HK-2 (cell line): Measurements from ENCODE around the gene EXT2.

Experiments
- DNase-seq: peaks from one replicate; pipeline ENCODE4 v3.0.0-alpha.2; 2018; ENCODE audit not compliant: unreplicated experiment

EXT2 gene

DNA sequence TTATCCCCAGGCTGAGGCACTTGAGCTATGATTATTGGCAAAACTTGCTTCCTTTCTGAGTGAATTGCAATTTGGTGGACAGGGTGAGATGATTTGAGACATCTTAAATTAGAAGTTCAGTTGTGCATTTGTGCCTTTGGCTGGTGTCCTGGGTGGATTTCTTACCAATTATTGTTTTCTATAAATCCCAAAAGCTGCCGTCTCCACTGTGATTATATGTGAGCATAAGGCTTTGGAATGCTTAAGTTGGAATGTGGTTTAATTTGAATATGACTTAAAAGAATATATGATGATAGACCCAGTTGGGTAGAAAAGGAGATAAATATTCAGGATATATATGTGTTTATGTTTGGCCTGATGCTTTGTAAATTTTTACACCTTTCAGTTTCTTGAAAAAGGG lies 70.0 kb downstream of the EXT2 start:
- no peak for DNase-seq

DNA sequence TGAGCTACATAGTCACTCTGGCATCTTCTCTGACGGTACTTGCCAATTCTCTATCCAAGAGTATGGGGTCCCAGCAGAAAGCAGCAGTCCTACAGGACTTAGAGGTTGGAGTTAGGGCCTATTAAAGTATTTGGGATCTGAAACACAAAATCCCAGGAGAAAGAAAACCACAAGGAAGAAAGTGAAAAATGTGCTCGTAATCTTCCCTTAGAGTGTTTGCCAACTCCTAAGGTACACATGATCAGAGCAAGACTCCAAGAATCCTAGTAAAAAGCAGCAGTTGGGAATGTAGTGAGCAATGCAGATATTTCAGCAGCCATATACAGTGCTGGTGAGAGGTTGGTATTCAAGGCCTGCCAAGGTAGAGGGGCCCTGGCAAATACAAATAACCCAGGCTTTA lies 71.6 kb downstream of the EXT2 start:
- no peak for DNase-seq

DNA sequence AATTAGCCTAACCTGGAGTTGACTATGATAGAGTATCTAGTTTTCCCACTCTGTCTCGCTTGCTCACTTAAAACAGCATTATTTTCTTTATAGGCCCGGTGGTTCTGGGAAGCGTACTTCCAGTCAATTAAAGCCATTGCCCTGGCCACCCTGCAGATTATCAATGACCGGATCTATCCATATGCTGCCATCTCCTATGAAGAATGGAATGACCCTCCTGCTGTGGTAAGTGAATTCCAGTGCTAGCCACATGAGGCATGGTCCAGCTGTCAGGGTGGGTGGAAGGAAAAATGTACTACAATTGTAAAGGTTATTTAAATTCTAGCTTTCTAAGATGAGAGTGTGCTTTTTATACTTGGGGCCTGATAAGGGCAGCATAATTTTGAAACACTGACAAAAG lies 76.0 kb downstream of the EXT2 start:
- no peak for DNase-seq

DNA sequence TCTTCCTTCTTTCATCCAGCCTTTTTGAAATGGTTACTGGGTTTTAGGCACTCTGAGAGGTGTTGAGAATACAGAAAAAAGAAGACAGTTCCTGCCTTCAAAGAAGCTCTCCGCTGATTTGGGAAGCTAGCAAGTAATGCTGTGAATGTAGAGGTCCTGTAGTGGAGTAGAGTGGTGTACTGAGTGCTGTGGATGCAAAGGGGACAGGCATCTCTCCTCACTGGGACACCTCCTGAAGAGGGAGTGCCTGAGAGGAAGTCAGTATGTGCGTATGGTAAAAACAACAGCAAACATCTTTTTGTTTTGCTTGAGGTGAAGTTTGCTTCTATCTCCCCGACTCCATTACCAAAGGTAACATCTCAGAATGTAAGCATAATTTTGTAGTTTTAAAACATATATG lies 77.5 kb downstream of the EXT2 start:
- DNase-seq, result no peak

DNA sequence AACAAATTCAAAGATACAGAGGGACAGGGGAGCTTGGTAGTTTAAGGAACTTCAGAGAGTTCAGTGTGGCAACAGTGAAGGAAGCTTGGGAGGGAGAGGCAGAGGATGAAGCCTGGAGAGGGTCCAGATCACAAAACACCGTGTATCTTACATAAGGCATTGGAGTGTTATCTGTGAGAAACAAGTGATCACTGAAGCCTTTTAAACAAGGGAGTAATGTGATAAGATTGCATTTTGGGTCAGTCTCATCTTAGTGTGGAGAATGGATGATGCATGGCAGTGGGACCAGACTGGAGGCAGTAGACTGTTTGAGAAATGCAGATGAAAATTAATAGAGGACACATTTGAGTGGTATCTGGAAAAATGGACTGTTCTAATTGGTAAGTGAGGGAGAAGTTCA lies 79.4 kb downstream of the EXT2 start:
- DNase-seq, result no peak

DNA sequence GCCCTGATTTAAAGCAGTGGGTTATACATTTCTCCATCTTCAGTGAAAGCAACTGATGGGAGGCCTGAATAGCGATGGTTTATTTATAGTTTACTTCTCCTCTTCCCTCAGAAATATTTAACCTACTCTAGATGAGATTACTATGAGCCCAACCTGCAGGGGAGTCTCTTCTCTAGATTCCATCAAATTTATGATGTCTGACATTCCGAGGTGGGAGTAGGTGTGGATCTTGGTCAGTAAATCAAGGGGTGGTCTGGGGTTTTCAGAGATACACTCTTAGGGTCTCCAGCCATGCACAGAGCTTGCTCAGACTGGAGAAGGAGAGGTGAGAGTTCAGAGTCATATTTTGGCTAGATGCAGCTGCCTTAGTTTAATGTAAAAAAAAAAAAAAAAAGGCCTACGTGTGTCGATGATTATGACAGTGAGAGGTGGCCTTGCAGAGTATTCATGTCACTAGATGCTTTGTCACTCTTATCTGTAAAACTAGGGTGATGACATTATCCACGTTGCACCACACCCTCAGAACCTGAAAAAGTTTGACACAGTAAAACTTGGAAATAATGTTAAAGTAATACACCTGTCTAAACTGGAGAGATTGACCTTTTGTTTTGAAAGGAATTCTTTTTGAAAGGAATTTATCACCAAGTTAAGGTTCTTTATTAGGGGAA lies 81.2 kb downstream of the EXT2 start:
- no peak for DNase-seq

DNA sequence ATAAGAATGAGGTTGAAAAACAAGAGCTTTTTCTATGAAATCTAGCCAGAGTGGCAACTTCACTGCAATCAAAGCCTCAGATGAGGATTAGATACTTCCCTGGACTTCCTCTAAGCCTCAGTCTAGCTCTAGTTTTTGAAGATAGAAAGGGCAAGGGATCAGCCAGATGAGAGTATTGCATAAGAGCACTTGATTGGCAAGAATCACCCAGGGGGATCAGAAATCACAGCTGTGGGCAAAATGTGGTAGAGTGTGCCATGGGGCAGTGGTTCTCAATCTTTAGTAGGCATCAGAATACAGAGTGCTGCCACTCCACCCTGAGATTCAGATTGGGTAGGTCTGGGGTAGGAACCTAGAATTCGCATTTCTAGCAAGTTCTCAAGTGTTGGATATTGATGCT lies 82.4 kb downstream of the EXT2 start:
- DNase-seq, result no peak

DNA sequence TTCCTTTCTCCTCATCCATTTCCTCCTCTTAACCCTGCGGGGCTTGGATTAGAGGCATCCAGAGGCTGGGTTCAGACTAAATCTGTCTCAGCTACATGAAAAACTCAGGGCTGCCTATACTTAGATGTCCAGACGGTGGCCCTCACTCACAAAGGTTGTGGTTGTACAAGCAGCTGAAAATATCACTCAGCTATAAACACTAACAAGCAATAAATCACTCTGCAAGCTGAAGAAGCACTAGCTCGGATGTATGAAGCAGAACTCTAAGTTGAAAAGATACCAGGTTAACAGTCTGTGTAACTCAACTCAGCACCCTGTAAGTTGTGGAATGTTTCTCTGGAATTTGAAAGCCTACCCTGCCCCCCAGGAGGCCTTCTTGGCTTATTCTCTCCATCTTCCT lies 82.9 kb downstream of the EXT2 start:
- no peak for DNase-seq

DNA sequence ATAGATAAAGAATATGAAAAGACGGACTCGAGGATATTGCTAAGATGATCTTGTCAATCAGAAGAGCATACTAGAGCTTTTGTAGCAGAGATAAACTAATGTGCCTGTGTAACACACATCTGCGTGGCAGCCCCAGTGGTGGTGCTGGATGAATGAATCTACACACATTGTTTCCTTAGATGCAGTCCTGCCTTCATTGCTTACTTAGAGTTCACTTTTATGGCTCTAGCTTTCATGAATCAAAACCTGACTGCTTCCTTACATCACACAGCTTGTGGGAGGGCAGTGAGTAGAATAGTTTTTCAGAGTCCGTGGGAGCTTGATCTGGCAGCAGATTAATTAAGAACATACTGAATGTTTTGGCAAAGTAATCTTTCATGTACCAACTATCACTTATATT lies 83.7 kb downstream of the EXT2 start:
- no peak for DNase-seq

DNA sequence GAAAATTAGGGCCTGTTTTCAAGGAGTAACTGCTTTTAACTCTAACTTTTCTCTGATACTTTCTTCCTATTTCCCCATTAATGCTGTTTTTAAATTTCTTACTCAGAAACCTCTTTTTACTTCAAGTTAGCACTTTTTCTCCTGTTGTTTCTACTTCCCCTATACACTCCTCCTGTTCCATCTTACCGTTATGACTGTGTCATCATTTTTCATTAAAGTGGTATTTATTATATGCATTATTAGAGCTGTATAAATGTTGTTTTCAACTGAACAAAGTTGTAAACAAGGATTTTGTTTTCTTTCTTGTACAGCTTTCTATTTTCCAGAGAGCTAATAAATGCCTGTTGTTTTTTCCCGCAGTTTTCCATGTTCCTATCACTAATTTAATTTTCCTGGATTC lies 84.6 kb downstream of the EXT2 start:
- no peak for DNase-seq

DNA sequence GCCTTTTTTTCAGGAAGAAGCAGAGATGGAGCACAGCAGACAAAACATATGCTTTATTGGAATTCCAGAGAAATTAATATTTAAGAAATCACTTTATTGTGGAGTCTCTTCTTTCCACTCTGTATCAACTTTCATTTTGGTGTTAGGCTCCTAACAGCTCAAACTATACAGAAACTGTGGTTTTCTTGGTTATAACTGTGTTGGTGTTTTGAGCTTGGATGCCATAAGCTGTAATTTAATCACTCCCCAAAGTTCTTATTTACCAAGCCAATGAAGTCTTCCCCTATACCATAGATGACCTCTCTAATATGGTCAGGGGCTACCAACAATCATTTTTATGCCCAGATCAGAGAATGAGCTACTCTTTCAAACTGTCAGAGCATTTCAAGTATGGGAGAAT lies 90.0 kb downstream of the EXT2 start:
- no peak for DNase-seq

DNA sequence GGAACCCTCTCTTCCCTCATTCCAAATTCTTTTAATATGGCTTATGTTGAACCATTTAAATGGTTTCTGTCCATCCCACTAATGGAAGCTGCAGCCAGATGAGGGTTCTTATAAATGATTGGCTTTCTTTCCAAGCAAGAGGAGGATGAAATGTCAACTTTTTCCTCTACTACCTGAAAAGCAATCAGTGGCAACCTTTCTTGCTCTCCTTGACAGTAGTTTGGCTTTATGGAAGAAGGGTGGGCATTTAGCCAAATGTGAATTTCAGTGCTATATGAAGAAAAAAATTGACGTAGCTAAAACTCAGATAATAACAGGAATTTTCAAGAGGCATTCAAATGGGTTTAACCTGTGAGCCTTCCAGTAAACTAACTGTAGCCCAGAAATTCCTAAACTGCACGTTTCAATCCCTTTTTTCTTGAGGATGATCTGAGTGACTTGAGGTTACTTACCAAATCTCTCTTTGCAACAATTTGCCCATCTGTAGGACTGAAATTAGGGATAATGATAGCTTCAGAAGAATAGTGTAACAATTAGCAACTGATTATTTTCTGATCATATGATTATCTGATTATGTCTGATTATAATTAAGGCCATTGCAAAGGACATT lies 90.9 kb downstream of the EXT2 start:
- no peak for DNase-seq

DNA sequence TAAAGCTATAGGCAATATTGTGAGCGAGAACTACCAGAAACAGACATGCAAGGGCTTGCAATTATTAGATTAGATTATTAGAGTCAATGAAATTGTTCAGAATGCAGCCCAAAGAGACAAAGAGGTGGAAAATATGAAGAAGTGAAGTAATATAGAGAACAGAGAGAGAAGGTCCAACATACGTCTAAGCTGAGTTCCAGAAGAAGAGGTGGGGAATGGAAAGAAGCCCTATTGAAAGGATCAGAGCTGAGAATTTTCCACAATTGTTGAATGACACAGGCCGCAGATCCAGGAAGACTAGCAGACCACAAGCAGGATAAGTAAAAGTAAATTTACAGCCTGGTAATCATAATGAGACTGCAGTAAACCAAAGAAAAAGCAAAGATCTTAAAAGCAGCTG lies 93.2 kb downstream of the EXT2 start:
- no peak for DNase-seq

DNA sequence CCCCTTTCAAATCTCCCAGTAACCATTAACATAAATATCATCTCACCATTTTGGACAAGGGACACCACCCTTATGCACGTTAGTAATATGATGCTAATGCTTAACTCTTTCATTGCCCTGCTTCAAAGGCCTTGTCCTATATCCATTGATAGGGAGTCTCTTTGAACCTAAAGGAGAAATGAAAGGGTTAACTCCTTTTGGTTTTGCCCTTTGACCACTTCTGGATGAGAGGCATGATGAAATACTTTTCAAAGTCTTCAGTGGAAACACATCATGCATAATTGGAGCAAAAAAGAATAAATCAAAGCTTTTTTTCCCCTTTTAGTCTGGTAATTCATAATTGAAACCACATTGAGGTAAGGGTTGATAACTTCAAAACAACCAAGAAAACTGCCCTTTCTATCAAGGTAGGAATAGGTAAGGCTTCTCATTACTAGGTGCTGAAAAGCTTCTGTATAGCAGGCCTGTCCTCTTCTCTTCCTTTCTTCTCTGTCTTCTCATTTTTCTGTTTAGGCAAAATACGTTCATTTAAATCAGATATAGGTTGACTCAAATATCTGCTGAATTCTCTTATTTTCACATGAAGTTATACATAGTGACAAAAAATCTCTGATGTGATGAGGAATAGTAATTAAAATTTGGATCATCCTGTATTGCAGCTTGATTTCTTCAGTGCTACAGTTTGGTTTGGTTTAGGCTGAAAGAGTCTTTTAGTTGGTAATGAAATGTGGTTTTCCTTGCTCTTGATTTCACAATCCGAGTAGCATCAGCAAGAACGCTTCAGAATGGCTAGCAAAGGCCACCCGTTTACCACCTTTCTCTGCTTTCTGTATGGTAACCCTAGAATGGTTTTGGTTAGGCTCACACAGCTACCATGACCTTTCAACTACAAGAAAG lies 94.8 kb downstream of the EXT2 start:
- no peak for DNase-seq

DNA sequence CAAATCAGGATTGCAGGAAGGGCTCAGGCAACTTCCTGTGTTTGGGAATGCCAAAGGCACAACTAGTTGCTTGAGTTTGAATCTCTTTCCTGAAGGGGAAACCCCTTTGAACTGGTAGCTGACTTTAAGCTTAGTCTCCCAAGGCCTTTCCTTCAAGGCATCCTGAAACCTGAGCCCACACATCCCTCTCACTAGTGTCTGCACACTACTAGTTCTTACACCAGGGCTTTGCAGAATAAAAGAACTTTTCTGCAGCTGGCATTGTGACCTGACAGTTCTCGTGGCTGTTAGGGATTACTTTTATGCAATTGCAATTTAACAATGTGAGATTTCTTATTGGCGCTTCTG lies 95.4 kb downstream of the EXT2 start:
- DNase-seq, result no peak

DNA sequence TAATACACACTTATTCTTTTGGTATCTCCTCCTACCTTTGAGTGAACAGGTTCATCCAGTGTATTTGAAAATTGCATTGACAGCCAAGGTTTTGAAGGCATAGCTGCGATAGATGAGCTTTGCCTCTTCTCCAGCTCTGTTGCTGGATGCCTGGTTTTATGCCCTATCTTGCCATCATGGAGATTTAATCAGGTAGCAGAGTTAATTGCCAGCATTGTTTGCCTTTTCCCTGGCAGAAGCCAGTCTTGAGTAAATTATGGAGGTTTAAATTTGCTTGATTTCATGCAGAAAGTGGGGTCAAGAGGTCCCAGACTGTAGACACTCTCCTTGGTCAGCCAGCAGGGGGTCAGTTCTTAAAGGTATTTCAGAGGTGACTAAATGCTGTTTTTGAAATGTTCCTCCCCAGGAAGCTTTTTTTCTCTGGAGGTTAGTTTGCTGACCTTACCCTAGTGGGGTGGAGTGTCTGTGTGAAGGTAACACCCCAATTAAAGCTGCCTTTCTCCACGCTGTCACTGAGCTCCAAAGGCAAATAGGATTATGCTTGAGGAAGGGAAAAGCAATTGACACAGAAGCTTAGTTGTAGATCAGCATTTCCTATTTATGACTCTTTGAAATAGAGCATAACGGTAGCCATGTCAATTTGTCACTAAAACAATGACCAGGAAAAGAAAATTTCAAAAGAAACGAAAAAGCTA lies 96.0 kb downstream of the EXT2 start:
- DNase-seq, result no peak

DNA sequence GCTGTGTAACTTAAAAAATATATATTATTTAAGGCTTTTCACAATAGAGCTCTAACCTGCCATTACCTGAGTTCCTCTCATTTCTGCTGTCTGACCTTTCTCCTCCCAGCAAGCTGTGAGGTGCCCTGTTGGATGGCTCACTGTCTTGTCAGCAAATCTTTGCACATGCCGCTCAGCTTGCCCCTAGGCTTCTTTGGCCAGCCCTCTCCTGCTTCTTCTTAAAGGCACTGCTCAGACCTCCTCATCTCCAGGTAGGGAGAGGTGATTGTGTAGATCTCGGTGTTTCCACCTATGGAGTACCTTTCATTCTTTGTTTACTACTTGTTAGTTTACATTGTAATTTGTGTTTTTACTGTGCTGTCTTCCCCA lies 96.5 kb downstream of the EXT2 start:
- DNase-seq, result no peak

DNA sequence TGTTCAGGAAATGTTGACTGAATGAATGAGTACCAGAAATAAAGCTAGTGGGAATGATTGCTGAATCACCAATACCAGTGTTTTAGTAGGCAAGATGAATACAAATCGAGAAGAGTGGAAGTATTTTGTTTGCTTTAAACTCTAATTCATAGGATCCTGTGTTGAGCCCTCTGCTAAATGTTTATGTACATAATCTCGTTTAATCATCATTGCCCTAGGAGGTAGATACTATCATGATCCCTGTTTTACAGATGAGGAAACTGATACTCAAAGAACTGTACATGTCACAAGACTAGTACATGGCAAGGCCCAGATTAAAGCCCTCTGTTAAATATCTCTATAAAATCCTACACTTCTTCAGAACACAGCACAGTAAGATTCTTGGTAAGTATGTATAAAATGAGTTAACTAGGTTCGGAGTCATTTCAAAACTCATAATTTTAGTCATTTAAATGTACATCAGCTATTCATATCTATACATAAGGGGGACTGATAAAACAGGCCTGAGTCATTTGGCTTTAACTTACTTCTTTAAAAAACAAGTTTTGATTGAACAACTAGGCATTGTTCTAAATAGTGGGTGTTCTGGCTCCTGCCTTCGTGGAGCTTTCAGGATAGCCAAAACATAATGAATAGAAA lies 97.1 kb downstream of the EXT2 start:
- DNase-seq, result no peak

DNA sequence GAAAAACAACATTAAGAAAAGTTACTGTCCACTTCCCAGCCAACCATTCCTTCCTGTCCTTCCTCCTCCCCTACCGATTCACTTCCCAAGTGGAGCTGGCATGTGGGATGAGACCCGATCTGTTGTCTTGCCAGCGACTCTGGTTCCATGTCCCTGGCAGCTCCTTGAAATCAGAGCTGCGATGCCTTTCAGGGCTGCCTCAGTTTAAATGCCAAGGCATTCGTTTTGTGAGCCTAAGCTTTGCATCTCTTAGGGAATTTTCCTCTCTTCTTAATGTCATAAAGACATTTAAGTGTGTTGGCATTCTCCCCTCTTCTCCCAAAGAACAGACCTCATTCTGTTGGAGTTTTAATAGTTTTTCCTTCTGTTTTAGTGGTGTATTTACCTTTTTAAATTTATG lies 98.4 kb downstream of the EXT2 start:
- no peak for DNase-seq

DNA sequence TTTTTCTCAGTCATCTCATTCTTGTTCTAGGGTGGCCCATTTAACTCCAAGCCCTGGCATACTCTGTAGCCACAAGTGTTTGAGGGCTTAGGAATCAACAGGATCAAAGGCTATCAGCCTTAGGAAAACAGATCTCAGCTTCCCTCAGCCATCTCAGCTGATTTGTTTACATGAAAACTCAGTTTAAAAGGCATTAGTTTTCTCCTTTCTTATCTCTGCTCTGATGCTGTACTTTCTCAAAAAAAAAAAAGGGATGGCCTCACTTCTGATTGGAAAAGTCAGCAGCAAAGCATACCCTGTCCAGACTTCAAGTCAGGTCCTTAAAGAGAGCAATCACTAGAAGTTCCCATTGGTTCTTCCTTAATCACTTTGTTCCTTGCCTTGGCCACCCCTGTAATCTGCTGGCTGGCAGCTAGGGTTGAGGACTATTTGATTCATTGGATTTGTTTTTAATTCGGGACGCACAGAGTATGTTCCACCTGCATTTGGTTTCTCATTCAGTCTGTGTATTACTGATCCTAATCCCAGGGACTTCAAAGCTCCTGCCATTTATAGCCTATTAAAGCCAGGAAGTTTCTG lies 102.8 kb downstream of the EXT2 start:
- no peak for DNase-seq

DNA sequence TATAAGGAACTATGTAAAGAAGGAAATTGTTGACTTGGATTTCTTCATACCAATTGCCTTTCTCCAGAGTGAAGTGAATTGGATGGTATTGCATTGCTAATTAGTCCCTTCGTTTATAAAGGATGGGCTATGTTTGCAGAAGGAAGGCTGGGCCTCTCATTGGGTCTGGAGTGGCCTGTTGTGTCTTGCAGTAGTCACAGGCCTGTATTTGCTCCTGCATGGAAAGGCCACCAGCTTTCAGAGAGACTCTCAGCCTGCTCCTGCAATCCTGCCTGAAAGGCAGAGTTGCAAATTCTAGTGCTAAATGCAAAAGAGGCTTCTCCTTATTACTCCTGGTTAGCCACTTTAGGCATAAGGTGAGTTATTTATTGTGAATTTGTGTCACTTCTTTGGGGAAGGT lies 103.8 kb downstream of the EXT2 start:
- no peak for DNase-seq

DNA sequence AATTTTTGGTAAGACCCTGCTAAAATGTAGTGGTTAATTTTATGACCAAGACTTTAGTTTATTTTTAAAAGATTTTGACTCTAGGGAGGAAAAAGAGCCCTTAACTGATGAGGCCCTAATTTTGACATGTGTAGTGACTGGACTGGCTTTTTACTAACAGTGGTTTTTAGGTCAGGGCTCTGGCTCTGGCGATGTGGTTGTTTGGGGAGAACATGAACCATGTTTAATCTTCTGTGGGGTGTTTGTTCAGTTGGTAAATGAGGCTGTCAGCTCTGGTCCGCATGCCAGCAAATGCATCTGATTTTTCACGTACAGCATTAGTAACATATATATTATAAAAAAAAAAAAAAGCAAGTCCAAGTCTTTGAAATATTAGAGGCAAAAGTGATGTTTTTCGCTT lies 104.3 kb downstream of the EXT2 start:
- no peak for DNase-seq
